Measurements from ENCODE around the gene FGD2.

The FGD2 gene

DNA sequence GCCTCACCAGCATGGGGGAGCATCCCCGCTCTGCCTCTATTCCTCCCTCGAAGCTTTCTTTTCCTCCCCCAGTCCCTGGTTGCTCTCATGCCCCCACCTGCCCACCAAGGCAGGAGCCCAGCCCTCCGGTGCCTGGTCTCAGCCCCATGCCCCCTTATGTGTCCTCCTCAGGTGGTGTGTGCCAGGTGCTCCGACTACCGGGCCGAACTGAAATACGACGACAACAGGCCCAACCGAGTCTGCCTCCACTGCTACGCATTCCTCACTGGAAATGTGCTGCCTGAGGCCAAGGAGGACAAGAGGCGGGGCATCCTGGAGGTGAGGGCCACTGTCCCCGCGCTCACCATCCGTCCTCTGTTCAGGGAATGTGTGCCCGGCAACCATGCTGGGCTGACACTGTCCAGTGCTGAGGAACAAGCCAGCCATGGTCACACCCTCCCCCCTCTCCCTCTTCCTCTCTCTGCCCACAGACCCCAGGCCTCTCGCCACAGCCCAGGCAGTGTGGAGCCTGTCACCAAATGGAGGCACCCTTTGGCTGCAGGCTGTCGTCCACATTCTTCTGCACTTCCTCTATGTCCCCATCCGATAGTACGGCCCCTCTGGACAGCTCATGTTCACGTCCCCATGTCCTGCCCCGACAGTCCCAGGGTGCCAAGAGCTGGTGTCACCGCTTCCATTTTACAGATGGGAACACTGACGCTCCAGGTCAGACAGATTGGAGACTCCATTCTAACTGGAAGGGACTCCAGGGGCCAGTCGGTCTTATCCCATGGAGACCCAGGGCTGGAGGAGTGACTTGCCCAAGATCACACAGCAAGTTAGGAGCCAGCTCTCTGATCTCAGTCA is 20.4 kb downstream of the FGD2 start:
- TF ChIP-seq, protein P1, sequence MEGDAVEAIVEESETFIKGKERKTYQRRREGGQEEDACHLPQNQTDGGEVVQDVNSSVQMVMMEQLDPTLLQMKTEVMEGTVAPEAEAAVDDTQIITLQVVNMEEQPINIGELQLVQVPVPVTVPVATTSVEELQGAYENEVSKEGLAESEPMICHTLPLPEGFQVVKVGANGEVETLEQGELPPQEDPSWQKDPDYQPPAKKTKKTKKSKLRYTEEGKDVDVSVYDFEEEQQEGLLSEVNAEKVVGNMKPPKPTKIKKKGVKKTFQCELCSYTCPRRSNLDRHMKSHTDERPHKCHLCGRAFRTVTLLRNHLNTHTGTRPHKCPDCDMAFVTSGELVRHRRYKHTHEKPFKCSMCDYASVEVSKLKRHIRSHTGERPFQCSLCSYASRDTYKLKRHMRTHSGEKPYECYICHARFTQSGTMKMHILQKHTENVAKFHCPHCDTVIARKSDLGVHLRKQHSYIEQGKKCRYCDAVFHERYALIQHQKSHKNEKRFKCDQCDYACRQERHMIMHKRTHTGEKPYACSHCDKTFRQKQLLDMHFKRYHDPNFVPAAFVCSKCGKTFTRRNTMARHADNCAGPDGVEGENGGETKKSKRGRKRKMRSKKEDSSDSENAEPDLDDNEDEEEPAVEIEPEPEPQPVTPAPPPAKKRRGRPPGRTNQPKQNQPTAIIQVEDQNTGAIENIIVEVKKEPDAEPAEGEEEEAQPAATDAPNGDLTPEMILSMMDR (IDR thresholded peaks at IDR 0.05; ENCODE audit: control insufficient read depth, insufficient read depth, low read depth, low read length, missing control alignments), result no peak
- DNase-seq (ENCODE audit: low read depth), result no peak
- H3K4me3 ChIP-seq (ENCODE audit: control insufficient read depth, low read depth, low read length), result no peak overlapping the region

DNA sequence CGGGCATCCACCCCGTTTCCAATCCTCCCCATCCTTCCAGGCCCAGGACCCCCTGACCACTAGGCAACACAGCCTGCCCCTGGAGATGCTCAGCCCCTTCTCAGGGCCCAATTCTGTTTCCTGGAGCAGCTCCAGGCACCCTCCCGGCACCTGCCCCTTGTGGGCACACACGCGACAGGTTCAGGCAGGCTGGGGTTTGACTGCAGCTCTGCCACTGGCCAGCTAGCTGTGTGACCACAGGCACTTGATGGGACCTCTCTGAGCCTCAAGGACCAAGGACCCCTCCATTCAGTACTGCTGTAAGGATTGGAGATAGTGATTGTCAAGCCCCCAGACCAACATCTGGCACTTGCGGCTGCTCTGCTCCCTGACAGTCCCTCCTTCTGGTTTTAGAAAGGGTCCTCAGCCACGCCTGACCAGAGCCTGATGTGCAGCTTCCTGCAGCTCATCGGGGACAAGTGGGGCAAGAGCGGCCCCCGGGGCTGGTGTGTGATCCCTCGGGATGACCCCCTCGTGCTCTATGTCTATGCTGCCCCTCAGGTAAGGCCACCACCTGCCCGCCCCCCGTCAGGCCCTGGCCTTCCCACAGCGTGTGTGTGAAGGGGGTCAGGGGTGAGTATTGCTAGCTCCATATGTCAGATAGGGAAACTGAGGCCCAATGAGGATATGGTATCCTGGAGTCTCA is 21.7 kb downstream of the FGD2 start:
- TF ChIP-seq, protein P1 (IDR thresholded peaks at IDR 0.05; ENCODE audit: control insufficient read depth, insufficient read depth, low read depth, low read length, missing control alignments), result no peak
- no peak for DNase-seq (ENCODE audit: low read depth)

GRCh38 chr6:37027811-37028469 is 22.5 kb downstream of the FGD2 start:
- TF ChIP-seq, protein P1 (IDR thresholded peaks at IDR 0.05; ENCODE audit: control insufficient read depth, insufficient read depth, low read depth, low read length, missing control alignments), result no peak
- no peak overlapping the region for H3K4me3 ChIP-seq (ENCODE audit: control insufficient read depth, low read depth, low read length)
- no peak for DNase-seq (ENCODE audit: low read depth)

More for the DNA sequence above, 21.7 kb downstream of the FGD2 start:
- H3K4me3 ChIP-seq (ENCODE audit: control insufficient read depth, low read depth, low read length), result no peak overlapping the region

- DNase-seq (ENCODE audit: low read depth), result peak; percentile 40
- TF ChIP-seq, protein P1 (IDR thresholded peaks at IDR 0.05; ENCODE audit: control insufficient read depth, insufficient read depth, low read depth, low read length, missing control alignments), result peak; percentile 81
- H3K4me3 ChIP-seq (ENCODE audit: control insufficient read depth, low read depth, low read length), result no peak overlapping the region
Observed at GRCh38 chr6:37029249-37029971, 24.0 kb downstream of the FGD2 start.

GRCh38 chr6:37030599-37030998 is 25.1 kb downstream of the FGD2 start:
- no peak overlapping the region for H3K4me3 ChIP-seq (ENCODE audit: control insufficient read depth, low read depth, low read length)
- TF ChIP-seq, protein P1 (IDR thresholded peaks at IDR 0.05; ENCODE audit: control insufficient read depth, insufficient read depth, low read depth, low read length, missing control alignments), result no peak
- no peak for DNase-seq (ENCODE audit: low read depth)

- no peak for DNase-seq (ENCODE audit: low read depth)
- TF ChIP-seq, protein P1 (IDR thresholded peaks at IDR 0.05; ENCODE audit: control insufficient read depth, insufficient read depth, low read depth, low read length, missing control alignments), result no peak
- H3K4me3 ChIP-seq (ENCODE audit: control insufficient read depth, low read depth, low read length), result no peak overlapping the region
Observed at GRCh38 chr6:37032239-37032638, 26.8 kb downstream of the FGD2 start.

Measured in AG09309 (cell line).